Trophoblast cell (in vitro differentiated cells and primary cell): ENCODE results near the gene PKMYT1.

ENCODE experiments used
- DNase-seq, 2 donors: peaks; one replicate each; pipeline ENCODE4 v3.0.0-alpha.2; 2016
- H2AFZ ChIP-seq: 2 replicates; pipeline ENCODE4 v1.6.1; 2013; ENCODE audit warnings: low read length, moderate library complexity, mild to moderate bottlenecking; ENCODE audit not compliant: insufficient read depth, poor library complexity
- H2AK5ac ChIP-seq: 2 replicates; pipeline ENCODE4 v1.6.1; 2013; ENCODE audit warnings: mild to moderate bottlenecking, low read length
- H2BK120ac ChIP-seq: 2 replicates; pipeline ENCODE4 v1.6.1; 2013; ENCODE audit warnings: low read length, mild to moderate bottlenecking, moderate library complexity; ENCODE audit not compliant: insufficient read depth, poor library complexity
- H2BK12ac ChIP-seq: 2 replicates; pipeline ENCODE4 v1.6.1; 2013; ENCODE audit warnings: mild to moderate bottlenecking, low read length, moderate library complexity
- H2BK5ac ChIP-seq: 2 replicates; pipeline ENCODE4 v1.6.1; 2013; ENCODE audit warnings: low read length, low read depth, moderate library complexity, mild to moderate bottlenecking; ENCODE audit not compliant: poor library complexity
- H3K14ac ChIP-seq: 2 replicates; pipeline ENCODE4 v1.6.1; 2013; ENCODE audit warnings: mild to moderate bottlenecking, low read length
- H3K18ac ChIP-seq: 2 replicates; pipeline ENCODE4 v1.6.1; 2013; ENCODE audit warnings: mild to moderate bottlenecking, low read length
- H3K23ac ChIP-seq: 2 replicates; pipeline ENCODE4 v1.6.1; 2013; ENCODE audit warnings: low read length
- H3K27ac ChIP-seq: 2 replicates; pipeline ENCODE4 v1.5.1; 2013; ENCODE audit warnings: low read depth, mild to moderate bottlenecking, inconsistent platforms, low read length, moderate library complexity
- H3K27me3 ChIP-seq: 2 replicates; pipeline ENCODE4 v1.6.1; 2013; ENCODE audit warnings: inconsistent platforms, mild to moderate bottlenecking, low read length, moderate library complexity; ENCODE audit not compliant: insufficient read depth
- H3K36me3 ChIP-seq, 2 experiments: 1 replicate in 1 of 2; 2 replicates in 1 of 2; pipeline ENCODE4 v1.6.1; 2013; ENCODE audit warnings: low read length in 2 of 2, mild to moderate bottlenecking in 2 of 2, moderate library complexity in 1 of 2; ENCODE audit not compliant: insufficient read depth in 2 of 2, control insufficient read depth in 1 of 2
- H3K4ac ChIP-seq: 2 replicates; pipeline ENCODE4 v1.6.1; 2013; ENCODE audit warnings: low read depth, mild to moderate bottlenecking, low read length, moderate library complexity
- H3K4me1 ChIP-seq, 2 experiments: 1 replicate in 1 of 2; 2 replicates in 1 of 2; pipeline ENCODE4 v1.6.1; 2013; ENCODE audit warnings: low read length in 2 of 2, mild to moderate bottlenecking in 2 of 2, moderate library complexity in 1 of 2; ENCODE audit not compliant: insufficient read depth in 2 of 2, control insufficient read depth in 1 of 2
- H3K4me2 ChIP-seq: 2 replicates; pipeline ENCODE4 v1.6.1; 2013; ENCODE audit warnings: inconsistent platforms, mild to moderate bottlenecking, low read length, moderate library complexity
- H3K4me3 ChIP-seq: 2 replicates; pipeline ENCODE4 v1.5.1; 2013; ENCODE audit warnings: mild to moderate bottlenecking, low read depth, low read length, inconsistent platforms
- H3K79me1 ChIP-seq: one replicate; pipeline ENCODE4 v1.6.1; 2013; ENCODE audit warnings: low read length
- H3K79me2 ChIP-seq: 2 replicates; pipeline ENCODE4 v1.6.1; 2013; ENCODE audit warnings: low read length, mild to moderate bottlenecking; ENCODE audit not compliant: control insufficient read depth, insufficient read depth, poor library complexity
- H3K9ac ChIP-seq: 2 replicates; pipeline ENCODE4 v1.6.1; 2013; ENCODE audit warnings: mild to moderate bottlenecking, low read length
- H3K9me3 ChIP-seq: 2 replicates; pipeline ENCODE4 v1.6.1; 2013; ENCODE audit warnings: low read depth, mild to moderate bottlenecking, control low read depth, inconsistent platforms, low read length; ENCODE audit not compliant: insufficient read depth
- H4K12ac ChIP-seq: 2 replicates; pipeline ENCODE4 v1.6.1; 2013; ENCODE audit warnings: low read depth, mild to moderate bottlenecking, low read length, moderate library complexity
- H4K8ac ChIP-seq: 2 replicates; pipeline ENCODE4 v1.6.1; 2013; ENCODE audit warnings: low read depth, mild to moderate bottlenecking, low read length, moderate library complexity
- H4K91ac ChIP-seq: one replicate; pipeline ENCODE4 v1.6.1; 2013; ENCODE audit warnings: low read depth, mild to moderate bottlenecking, low read length, moderate library complexity
- WGBS: extraction: QIAGEN DNeasy Blood & Tissue Kit; methylation state at CpG from one replicate; pipeline ENCODE4 v1.1.7; 2013; ENCODE audit warnings: missing lambda C conversion rate; ENCODE audit not compliant: insufficient read length, insufficient coverage; ENCODE audit errors: extremely low coverage; 5-methylcytosine and 5-hydroxymethylcytosine counted together

Gene PKMYT1

DNA sequence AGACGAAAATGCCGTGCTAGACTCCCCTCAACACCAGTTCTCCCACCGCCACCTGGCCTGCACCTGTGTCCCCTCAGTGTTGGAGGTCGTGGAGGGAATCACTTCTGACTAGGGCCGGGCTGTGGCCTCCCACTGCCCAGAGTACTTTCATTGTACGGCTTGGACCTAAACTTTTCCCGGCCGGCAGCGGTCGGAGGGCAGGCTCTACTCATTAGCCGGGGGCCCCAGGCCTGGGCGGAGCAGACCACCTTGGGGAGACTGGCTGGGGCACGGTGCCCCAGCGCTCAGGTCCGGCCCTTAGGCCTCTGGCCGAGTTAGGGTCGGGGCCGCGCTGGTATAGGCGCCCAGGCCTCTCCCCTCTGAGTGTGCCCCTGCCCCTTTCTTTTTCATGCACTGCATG lies 37.1 kb upstream of the PKMYT1 start:
- peak overlapping the region; percentile 63 for H2BK5ac ChIP-seq
- peak overlapping the region; percentile 98 for H3K4me3 ChIP-seq
- H3K4ac ChIP-seq, result peak overlapping the region; percentile 93
- H3K79me1 ChIP-seq, result peaks cover 34% of the 10 kb centered on the region
- H4K12ac ChIP-seq, result peak overlapping the region; percentile 13
- peaks cover 28 to 41% of the 10 kb centered on the region in 2 experiments for H3K4me1 ChIP-seq
- DNase-seq, result no peak
- peak overlapping the region; percentile 86 for H2BK120ac ChIP-seq
- no CpG with 5 or more reads among the region's 20 CpGs for WGBS
- no peak overlapping the region for H3K23ac ChIP-seq
- peak overlapping the region; percentile 87 for H3K27ac ChIP-seq
- no peaks in the 10 kb centered on the region for H3K27me3 ChIP-seq
- peaks cover 31% of the 10 kb centered on the region for H3K79me2 ChIP-seq
- H3K9me3 ChIP-seq, result peaks cover 3% of the 10 kb centered on the region
- peaks cover 26 to 30% of the 10 kb centered on the region in 2 experiments for H3K36me3 ChIP-seq
- peak overlapping the region; percentile 85 for H3K14ac ChIP-seq
- H3K18ac ChIP-seq, result peak overlapping the region; percentile 92
- peak overlapping the region; percentile 73 for H3K9ac ChIP-seq
- H2AFZ ChIP-seq, result no peak overlapping the region
- peak overlapping the region; percentile 97 for H4K91ac ChIP-seq
- peak overlapping the region; percentile 57 for H4K8ac ChIP-seq
- peak overlapping the region; percentile 42 for H2BK12ac ChIP-seq
- peak overlapping the region; percentile 73 for H2AK5ac ChIP-seq
- peak overlapping the region; percentile 66 for H3K4me2 ChIP-seq

DNA sequence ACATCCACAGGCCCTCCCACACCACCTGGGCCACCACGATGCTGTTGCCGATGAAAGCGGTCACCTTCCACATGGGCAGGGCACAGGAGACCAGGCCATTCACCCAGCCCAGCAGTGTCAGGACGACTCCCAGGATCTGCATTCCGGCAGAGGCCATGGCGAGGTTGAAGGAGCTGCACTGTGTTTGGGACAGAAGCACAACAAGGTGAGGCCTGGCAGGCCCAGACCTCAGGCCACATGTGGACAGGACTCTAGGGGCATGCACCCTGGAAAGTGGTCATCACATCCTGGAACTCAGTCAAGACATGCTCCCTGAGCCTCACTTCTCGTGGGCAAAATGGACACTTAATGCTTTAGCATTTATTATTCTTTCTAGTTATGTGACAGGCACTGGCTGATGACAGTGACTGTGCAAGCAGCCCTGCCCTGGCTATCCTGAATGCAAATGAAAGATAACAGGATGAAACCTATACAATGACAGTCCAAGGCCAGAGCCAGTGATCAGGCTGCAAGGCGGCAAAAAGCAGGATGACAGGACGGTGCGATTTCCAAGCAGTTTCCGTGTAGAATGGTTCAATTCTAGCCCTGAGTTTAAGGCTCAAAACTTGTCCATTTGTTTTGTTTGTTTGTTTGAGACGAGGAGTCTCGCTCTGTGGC lies 35.7 kb upstream of the PKMYT1 start:
- no peak overlapping the region for H3K18ac ChIP-seq
- no peak overlapping the region for H2AK5ac ChIP-seq
- peaks cover 32 to 50% of the 10 kb centered on the region in 2 experiments for H3K4me1 ChIP-seq
- H3K4me3 ChIP-seq, result no peak overlapping the region
- H2BK12ac ChIP-seq, result no peak overlapping the region
- no peak overlapping the region for H3K14ac ChIP-seq
- DNase-seq, result no peak
- H2BK5ac ChIP-seq, result no peak overlapping the region
- H2AFZ ChIP-seq, result no peak overlapping the region
- H2BK120ac ChIP-seq, result no peak overlapping the region
- peaks cover 25% of the 10 kb centered on the region for H3K79me2 ChIP-seq
- H4K91ac ChIP-seq, result no peak overlapping the region
- H3K27ac ChIP-seq, result no peak overlapping the region
- no peak overlapping the region for H3K9ac ChIP-seq
- no peak overlapping the region for H4K12ac ChIP-seq
- H3K4ac ChIP-seq, result peak overlapping the region; percentile 0
- no peak overlapping the region for H3K23ac ChIP-seq
- peaks cover 30% of the 10 kb centered on the region for H3K79me1 ChIP-seq
- no peaks in the 10 kb centered on the region for H3K27me3 ChIP-seq
- peaks cover 18 to 23% of the 10 kb centered on the region in 2 experiments for H3K36me3 ChIP-seq
- no CpG with 5 or more reads among the region's 13 CpGs for WGBS
- peak overlapping the region; percentile 27 for H3K4me2 ChIP-seq
- H4K8ac ChIP-seq, result no peak overlapping the region
- peaks cover 3% of the 10 kb centered on the region for H3K9me3 ChIP-seq

GRCh38 chr16:3014971-3015370 lies 34.7 kb upstream of the PKMYT1 start:
- Histone ChIP-seq H2BK5ac (no peak overlapping the region), H3K4me3 (no peak overlapping the region), H3K4me2 (no peak overlapping the region), H2AFZ (no peak overlapping the region), H2BK120ac (no peak overlapping the region), H3K23ac (no peak overlapping the region), H3K18ac (no peak overlapping the region), H3K27me3 (no peaks in the 10 kb centered on the region), H3K4ac (peak overlapping the region; percentile 9), H3K14ac (no peak overlapping the region), H3K79me1 (peaks cover 32% of the 10 kb centered on the region), H3K9ac (no peak overlapping the region), H4K8ac (no peak overlapping the region), H3K27ac (no peak overlapping the region), H2AK5ac (no peak overlapping the region), H2BK12ac (no peak overlapping the region), H3K9me3 (peaks cover 3% of the 10 kb centered on the region), H3K4me1 (peaks cover 36 to 58% of the 10 kb centered on the region in 2 experiments), H3K79me2 (peaks cover 22% of the 10 kb centered on the region), H4K91ac (no peak overlapping the region), H3K36me3 (peaks cover 18 to 23% of the 10 kb centered on the region in 2 experiments), H4K12ac (no peak overlapping the region)
- DNase-seq, result no peak
- WGBS, result no CpG with 5 or more reads among the region's 6 CpGs

- Histone ChIP-seq H3K9ac (no peak overlapping the region), H3K18ac (peak overlapping the region; percentile 17), H3K4me3 (no peak overlapping the region), H2AK5ac (no peak overlapping the region), H2BK12ac (peak overlapping the region; percentile 9), H3K4me1 (peaks cover 34 to 56% of the 10 kb centered on the region in 2 experiments), H4K12ac (no peak overlapping the region), H3K4ac (no peak overlapping the region), H3K79me2 (peaks cover 22% of the 10 kb centered on the region), H2BK120ac (no peak overlapping the region), H3K36me3 (peaks cover 18 to 23% of the 10 kb centered on the region in 2 experiments), H3K79me1 (peaks cover 36% of the 10 kb centered on the region), H2BK5ac (no peak overlapping the region), H2AFZ (no peak overlapping the region), H3K27ac (no peak overlapping the region), H3K14ac (no peak overlapping the region), H3K4me2 (no peak overlapping the region), H3K9me3 (peaks cover 3% of the 10 kb centered on the region), H3K27me3 (no peaks in the 10 kb centered on the region), H4K8ac (no peak overlapping the region), H4K91ac (no peak overlapping the region), H3K23ac (no peak overlapping the region)
- no peak for DNase-seq
- no CpG with 5 or more reads among the region's 12 CpGs for WGBS
These were observed 33.9 kb upstream of the PKMYT1 start for GRCh38 chr16:3013998-3014690.
